Naive B cell (primary cell): ENCODE data around the gene ZNF512. TPM values are rescaled to one million over a fixed set of nuclear protein-coding genes. Genes with fewer than 3 reads are reported as not detected.

Experiments
- ATAC-seq, 2 donors: fragments of 150-1000 bp; cut with Tn5 transposase; 2 replicates each; pipeline ENCODE4 v1.10.0; 2021; ENCODE audit warnings: low read depth in 2 of 2, mild to moderate bottlenecking in 2 of 2, moderate library complexity in 2 of 2
- DNase-seq: peaks from one replicate; pipeline ENCODE4 v3.0.0; 2022
- H3K27ac Mint-ChIP-seq, 6 donors: one replicate each; pipeline ENCODE4 v1.8.0; 2020 to 2022; ENCODE audit warnings: mild to moderate bottlenecking in 6 of 6, mixed read lengths in 6 of 6, moderate library complexity in 5 of 6, inconsistent platforms in 2 of 6
- H3K27me3 Mint-ChIP-seq, 3 donors: one replicate each; pipeline ENCODE4 v1.8.0; 2021 to 2022; ENCODE audit warnings: mixed read lengths in 3 of 3, mild to moderate bottlenecking in 1 of 3
- H3K36me3 Mint-ChIP-seq, 2 donors: one replicate each; pipeline ENCODE4 v1.8.0; 2020 to 2022; ENCODE audit warnings: mixed read lengths in 2 of 2, inconsistent platforms in 1 of 2, mild to moderate bottlenecking in 1 of 2
- H3K4me1 Mint-ChIP-seq, 3 donors: one replicate each; pipeline ENCODE4 v1.8.0; 2020 to 2022; ENCODE audit warnings: mixed read lengths in 3 of 3, inconsistent platforms in 1 of 3, mild to moderate bottlenecking in 1 of 3, moderate library complexity in 1 of 3
- H3K4me3 Mint-ChIP-seq, 8 donors: one replicate each; pipeline ENCODE4 v1.8.0; 2020 to 2022; ENCODE audit warnings: mild to moderate bottlenecking in 8 of 8, mixed read lengths in 8 of 8, moderate library complexity in 8 of 8, inconsistent platforms in 2 of 8
- H3K9me3 Mint-ChIP-seq, 7 donors: one replicate each; pipeline ENCODE4 v1.8.0; 2020 to 2022; ENCODE audit warnings: mixed read lengths in 7 of 7, mild to moderate bottlenecking in 5 of 7, inconsistent platforms in 2 of 7, moderate library complexity in 1 of 7
- polyA plus RNA-seq, 6 donors: library from polyadenylated mRNA; unstranded; fragments of 300-500 nt; fragmentation: Illumina TruSeq; gene quantifications; one replicate each; pipeline ENCODE4 v1.2.3, GENCODE V29; 2021; ENCODE audit warnings: low read depth in 6 of 6

Gene ZNF512
- polyA plus RNA-seq, 6 donors from 2014 or later = 28.0 to 42.1 (median 36.0) TPM

DNA sequence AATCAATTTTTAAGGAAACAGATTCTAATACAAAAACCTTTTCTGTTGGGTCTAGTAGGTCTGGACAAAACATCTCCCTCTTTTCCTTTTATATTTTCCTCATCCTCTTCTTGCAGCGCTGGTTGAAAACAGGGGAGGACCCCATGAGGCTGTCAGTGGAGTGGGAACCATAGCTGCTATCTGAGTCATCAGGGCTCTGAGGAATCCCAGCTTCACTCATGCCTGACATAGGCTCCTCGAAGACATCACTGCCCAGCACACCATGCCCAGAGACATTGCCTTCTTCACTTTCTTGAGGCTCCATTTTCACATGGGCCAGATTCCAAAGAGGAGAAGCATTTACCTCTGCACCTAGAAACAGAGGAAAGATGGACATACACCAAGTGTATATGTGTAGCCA, 70.6 kb downstream of the ZNF512 start:
- H3K27me3 Mint-ChIP-seq = no peaks in the 10 kb centered on the region
- no peak for ATAC-seq
- no peak overlapping the region for H3K4me3 Mint-ChIP-seq
- DNase-seq = no peak
- H3K36me3 Mint-ChIP-seq = peaks cover 20 to 26% of the 10 kb centered on the region in 2 donors
- peak overlapping the region in 3 of 6 donors; percentile 53 to 91 (median 62) for H3K27ac Mint-ChIP-seq
- peaks cover 6 to 13% (median 10%) of the 10 kb centered on the region in 3 donors for H3K4me1 Mint-ChIP-seq
- no peaks in the 10 kb centered on the region for H3K9me3 Mint-ChIP-seq

DNA sequence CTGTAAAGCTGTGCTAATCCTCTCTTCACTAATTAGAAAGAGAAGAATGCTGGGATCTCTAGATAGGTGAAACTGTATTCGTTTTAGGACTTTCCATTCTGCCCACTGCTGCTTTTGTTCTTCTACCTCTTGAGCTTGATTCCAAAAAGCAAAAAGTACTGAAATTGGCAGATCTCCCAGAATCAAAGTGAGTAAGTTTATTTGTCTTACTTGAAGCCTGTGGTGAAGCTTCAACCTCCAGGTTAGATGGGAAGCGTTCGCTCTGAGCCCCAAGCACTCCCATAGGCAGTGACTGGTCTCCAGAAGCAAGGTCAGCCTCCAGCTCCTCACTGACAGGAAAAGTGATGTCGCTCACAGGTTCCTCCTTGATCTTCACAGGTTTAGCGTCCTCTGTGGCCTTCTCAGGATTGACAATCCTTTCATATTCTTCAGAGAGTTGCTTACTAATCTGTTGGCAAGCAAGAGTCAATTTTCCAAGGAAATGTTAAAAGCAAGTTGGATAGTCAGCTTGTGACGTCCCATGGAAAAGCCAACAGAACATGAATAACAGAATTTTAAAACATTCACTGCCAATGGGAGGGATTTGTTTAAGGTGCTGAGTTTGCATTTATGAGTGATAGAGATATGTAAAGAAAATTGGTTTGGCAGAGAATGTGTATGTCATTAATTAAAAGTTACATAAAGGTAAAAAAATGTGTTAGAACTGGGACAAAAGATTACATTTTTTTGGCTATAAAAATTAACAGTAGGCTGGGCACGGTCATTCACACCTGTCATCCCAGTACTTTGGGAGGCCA, 72.5 kb downstream of the ZNF512 start:
- no peaks in the 10 kb centered on the region for H3K9me3 Mint-ChIP-seq
- peaks cover 6 to 19% (median 10%) of the 10 kb centered on the region in 3 donors for H3K4me1 Mint-ChIP-seq
- no peak for ATAC-seq
- DNase-seq = no peak
- H3K27me3 Mint-ChIP-seq = no peaks in the 10 kb centered on the region
- H3K36me3 Mint-ChIP-seq = peaks cover 20 to 27% of the 10 kb centered on the region in 2 donors
- H3K4me3 Mint-ChIP-seq = no peak overlapping the region
- H3K27ac Mint-ChIP-seq = peak overlapping the region in 2 of 6 donors; percentile 8 to 15

GRCh38 chr2:27661371-27661770, 78.5 kb downstream of the ZNF512 start:
- ATAC-seq (no peak), DNase-seq (no peak)
- Mint-ChIP-seq H3K27ac (peak overlapping the region in 3 of 6 donors; percentile 1 to 21 (median 11)), H3K4me1 (peaks cover 22 to 40% (median 34%) of the 10 kb centered on the region in 3 donors), H3K4me3 (peak overlapping the region in 5 of 8 donors; percentile 50 to 99 (median 65)), H3K27me3 (no peaks in the 10 kb centered on the region), H3K9me3 (no peaks in the 10 kb centered on the region), H3K36me3 (peaks cover 15% of the 10 kb centered on the region in 2 donors)

DNA sequence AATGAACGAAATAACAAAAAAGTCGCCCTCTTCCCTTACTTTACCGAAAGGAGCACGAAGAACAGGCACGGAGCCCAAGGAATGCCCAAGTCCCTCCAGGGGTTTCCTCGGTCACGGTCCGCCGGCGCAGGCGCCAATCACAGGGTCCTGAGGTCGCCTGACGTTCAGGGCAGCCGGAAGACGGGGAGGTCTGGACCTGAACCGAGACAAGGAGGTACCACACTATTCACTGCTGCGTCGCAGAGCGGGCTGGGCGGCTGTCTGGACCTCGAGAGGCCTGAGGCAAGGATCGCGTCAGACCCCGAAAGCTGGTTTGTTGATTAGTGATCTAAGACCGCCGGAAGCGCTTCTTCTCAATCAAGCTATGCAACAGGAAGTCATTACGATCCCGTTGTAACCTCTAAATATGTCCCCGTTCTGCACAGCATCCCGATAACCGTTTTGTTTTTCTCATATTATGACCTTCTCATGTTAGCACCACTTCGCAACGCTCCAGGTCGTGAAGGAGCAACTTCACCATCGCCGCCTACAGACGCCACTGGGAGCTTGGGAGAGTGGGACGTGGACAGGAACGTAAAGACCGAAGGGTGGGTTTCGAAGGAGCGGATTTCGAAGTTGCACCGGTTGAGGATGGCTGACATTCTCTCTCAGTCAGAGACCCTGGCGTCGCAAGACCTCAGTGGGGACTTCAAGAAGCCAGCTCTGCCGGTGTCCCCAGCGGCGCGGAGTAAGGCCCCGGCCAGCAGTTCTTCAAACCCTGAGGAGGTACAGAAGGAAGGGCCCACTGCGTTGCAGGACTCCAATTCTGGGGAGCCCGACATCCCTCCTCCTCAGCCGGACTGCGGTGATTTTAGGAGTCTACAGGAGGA, 80.7 kb downstream of the ZNF512 start, which contains the start of the genes SLC4A1AP and SUPT7L:
Gene SLC4A1AP, plus strand, starts transcription at position 605 of the 869 bp plus-strand sequence. Its CDS starts 26 bp downstream, at position 631.
Gene SUPT7L, minus strand, starts transcription at position 330 of the 869 bp plus-strand sequence. CDS start 1,422 bp downstream, outside the sequence.
- DNase-seq (peak; percentile 80), ATAC-seq (peak; percentile 82 to 84)
- Mint-ChIP-seq H3K4me3 (peak within 1 kb of the TSS; percentile 96 to 100 (median 100)), H3K36me3 (peaks cover 15% of the 10 kb centered on the region in 2 donors), H3K27me3 (no peaks in the 10 kb centered on the region), H3K27ac (peak within 1 kb of the TSS; percentile 99), H3K4me1 (peaks cover 22 to 47% (median 40%) of the 10 kb centered on the region in 3 donors), H3K9me3 (no peaks in the 10 kb centered on the region)

DNA sequence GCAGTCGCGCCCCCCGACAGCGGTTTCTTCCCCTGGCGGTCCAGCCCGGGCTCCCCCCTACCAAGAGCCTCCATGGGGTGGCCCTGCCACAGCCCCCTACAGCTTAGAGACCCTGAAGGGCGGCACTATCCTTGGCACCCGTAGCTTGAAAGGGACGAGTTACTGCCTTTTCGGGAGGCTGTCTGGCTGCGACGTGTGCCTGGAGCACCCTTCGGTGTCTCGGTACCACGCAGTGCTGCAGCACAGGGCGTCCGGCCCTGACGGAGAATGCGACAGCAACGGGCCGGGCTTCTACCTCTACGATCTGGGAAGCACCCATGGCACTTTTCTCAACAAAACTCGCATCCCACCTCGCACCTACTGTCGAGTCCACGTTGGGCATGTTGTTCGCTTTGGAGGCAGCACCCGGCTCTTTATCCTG, 81.3 kb downstream of the ZNF512 start:
- H3K36me3 Mint-ChIP-seq = peaks cover 15 to 18% of the 10 kb centered on the region in 2 donors
- peak; percentile 3 to 60 for ATAC-seq
- peaks cover 22 to 47% (median 40%) of the 10 kb centered on the region in 3 donors for H3K4me1 Mint-ChIP-seq
- peak overlapping the region; percentile 99 for H3K27ac Mint-ChIP-seq
- H3K4me3 Mint-ChIP-seq = peak overlapping the region; percentile 96 to 100 (median 100)
- DNase-seq = no peak
- H3K27me3 Mint-ChIP-seq = no peaks in the 10 kb centered on the region
- no peaks in the 10 kb centered on the region for H3K9me3 Mint-ChIP-seq

DNA sequence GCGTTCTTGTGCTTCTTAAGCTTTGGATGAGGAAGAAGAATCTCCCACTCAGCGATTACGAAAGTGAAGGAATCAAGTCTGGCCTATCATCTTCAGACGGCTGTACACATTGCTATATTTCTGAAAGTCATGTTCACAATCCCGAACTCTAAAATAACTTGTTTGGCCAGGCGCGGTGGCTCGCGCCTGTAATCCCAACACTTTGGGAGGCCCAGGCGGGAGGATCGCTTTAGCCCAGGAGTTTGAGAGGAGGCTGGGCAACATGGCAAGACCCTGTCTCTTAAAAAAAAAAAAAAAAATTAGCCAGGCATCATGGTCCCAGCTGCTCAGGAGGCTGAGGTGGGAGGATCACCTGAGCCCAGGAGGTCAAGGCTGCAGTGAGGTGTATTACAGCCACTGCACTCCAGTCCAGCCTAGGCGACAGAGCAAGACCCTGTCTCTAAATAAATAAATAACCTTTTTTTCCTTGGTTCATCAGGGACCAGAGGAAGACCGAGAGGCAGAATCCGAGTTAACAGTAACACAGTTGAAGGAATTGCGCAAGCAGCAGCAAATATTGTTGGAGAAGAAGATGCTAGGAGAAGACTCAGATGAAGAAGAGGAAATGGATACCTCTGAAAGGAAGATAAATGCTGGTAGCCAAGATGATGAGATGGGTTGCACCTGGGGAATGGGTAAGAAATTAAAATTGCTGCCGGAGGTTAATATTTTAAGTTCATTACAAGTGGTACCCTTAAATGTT, 82.0 kb downstream of the ZNF512 start:
- no peak for ATAC-seq
- Mint-ChIP-seq H3K27me3 (no peaks in the 10 kb centered on the region), H3K4me1 (peaks cover 22 to 43% (median 40%) of the 10 kb centered on the region in 3 donors), H3K36me3 (peaks cover 14 to 15% of the 10 kb centered on the region in 2 donors), H3K9me3 (no peaks in the 10 kb centered on the region), H3K27ac (peak overlapping the region in 3 of 6 donors; percentile 67 to 99 (median 99)), H3K4me3 (peak overlapping the region; percentile 96 to 100 (median 100))
- DNase-seq = no peak

- no peaks in the 10 kb centered on the region for H3K27me3 Mint-ChIP-seq
- H3K4me3 Mint-ChIP-seq = peak overlapping the region in 1 of 8 donors; percentile 52
- no peak for ATAC-seq
- H3K27ac Mint-ChIP-seq = no peak overlapping the region
- peaks cover 14 to 15% of the 10 kb centered on the region in 2 donors for H3K36me3 Mint-ChIP-seq
- no peak for DNase-seq
- no peaks in the 10 kb centered on the region for H3K9me3 Mint-ChIP-seq
- peaks cover 21 to 43% (median 35%) of the 10 kb centered on the region in 3 donors for H3K4me1 Mint-ChIP-seq
Observed at GRCh38 chr2:27667446-27667845, 84.6 kb downstream of the ZNF512 start.

DNA sequence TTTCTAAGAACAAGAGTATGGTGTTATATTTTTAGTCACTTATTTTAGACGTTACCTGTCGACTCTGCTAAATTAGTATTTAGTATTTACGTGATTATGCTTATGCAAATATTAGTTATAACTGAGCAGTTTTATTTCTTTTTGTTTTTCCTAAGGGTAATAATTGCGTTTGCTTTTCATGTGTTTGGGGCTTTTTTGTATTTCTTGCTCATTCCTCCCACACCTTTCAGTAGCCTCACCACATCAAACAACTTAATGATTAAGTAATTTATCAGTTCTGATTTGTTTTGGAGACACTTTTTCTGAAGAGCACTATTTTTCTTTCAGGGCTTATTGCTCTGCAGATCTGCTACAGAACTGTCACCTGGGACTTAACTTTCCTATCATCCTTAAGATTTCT, 88.4 kb downstream of the ZNF512 start:
- H3K27me3 Mint-ChIP-seq = no peaks in the 10 kb centered on the region
- peaks cover 19 to 33% of the 10 kb centered on the region in 2 donors for H3K36me3 Mint-ChIP-seq
- DNase-seq = no peak
- H3K9me3 Mint-ChIP-seq = no peaks in the 10 kb centered on the region
- peaks cover 8 to 21% (median 11%) of the 10 kb centered on the region in 3 donors for H3K4me1 Mint-ChIP-seq
- H3K4me3 Mint-ChIP-seq = peak overlapping the region in 1 of 8 donors; percentile 51
- ATAC-seq = no peak
- no peak overlapping the region for H3K27ac Mint-ChIP-seq

Other genes starting within 250 kb of the ZNF512 start
- gene GTF3C2, start 226.3 kb upstream of the ZNF512 start, polyA plus RNA-seq = 10 to 100 TPM; 31.8 to 50.6 (median 39.9) TPM
- gene EIF2B4, start 212.7 kb upstream of the ZNF512 start, polyA plus RNA-seq = 10 to 100 TPM; 16.3 to 38.9 (median 30.3) TPM
- 100 to 1,000 TPM; 216 to 307 (median 256) TPM for gene SNX17, start 212.4 kb upstream of the ZNF512 start, polyA plus RNA-seq
- 1 to 10 TPM in 5 of 6 donors, not detected in 1; 2.2 to 6.5 (median 3.7) TPM for gene ZNF513, start 202.3 kb upstream of the ZNF512 start, polyA plus RNA-seq
- 100 to 1,000 TPM in 1 of 6 donors, 10 to 100 TPM in 5; 67.1 to 105 (median 73.2) TPM for gene PPM1G, start 173.5 kb upstream of the ZNF512 start, polyA plus RNA-seq
- gene NRBP1, start 154.4 kb upstream of the ZNF512 start, polyA plus RNA-seq = 10 to 100 TPM; 45.3 to 76.5 (median 59.4) TPM
- gene KRTCAP3, start 140.7 kb upstream of the ZNF512 start, polyA plus RNA-seq = 1 to 10 TPM in 4 of 6 donors, under 1 TPM in 1, not detected in 1; 1.00 to 8.3 (median 3.9) TPM
- 1 to 10 TPM in 5 of 6 donors, under 1 TPM in 1; 0.47 to 7.5 (median 3.2) TPM for gene IFT172, start 93.3 kb upstream of the ZNF512 start, polyA plus RNA-seq
- under 1 TPM in 3 of 6 donors, not detected in 3; 0.17 to 0.65 (median 0.33) TPM for gene FNDC4, start 87.8 kb upstream of the ZNF512 start, polyA plus RNA-seq
- not detected for gene GCKR, start 86.2 kb upstream of the ZNF512 start, polyA plus RNA-seq
- gene CCDC121, start 46.0 kb downstream of the ZNF512 start, polyA plus RNA-seq = 1 to 10 TPM; 1.3 to 2.6 (median 1.8) TPM
- 10 to 100 TPM; 50.3 to 89.4 (median 62.2) TPM for gene GPN1, start 46.0 kb downstream of the ZNF512 start, polyA plus RNA-seq
- gene SUPT7L, start 80.6 kb downstream of the ZNF512 start, polyA plus RNA-seq = 10 to 100 TPM; 12.9 to 18.2 (median 15.2) TPM
- 10 to 100 TPM; 14.0 to 25.9 (median 24.1) TPM for gene SLC4A1AP, start 80.8 kb downstream of the ZNF512 start, polyA plus RNA-seq
- gene MRPL33, start 188.7 kb downstream of the ZNF512 start, polyA plus RNA-seq = 100 to 1,000 TPM; 165 to 215 (median 182) TPM